ENCODE results near the gene ZNF749. TPM values are rescaled to one million over a fixed set of nuclear protein-coding genes. Genes with fewer than 3 reads are reported as not detected.

ZNF749 gene
- total and polyA plus RNA-seq, 8 donors, result 10.3 to 15.1 (median 12.7) TPM

GRCh38 chr19:57395710-57396109, 39.4 kb upstream of the ZNF749 start:
- intact Hi-C loops (cut with DNase I), result no loop called here
- Histone ChIP-seq H3K27ac (no peak overlapping the region), H3K36me3 (peaks cover 0 to 70% of the 10 kb centered on the region in 2 donors), H3K4me1 (peaks cover 5 to 6% of the 10 kb centered on the region in 2 donors), H3K27me3 (no peaks in the 10 kb centered on the region), H3K4me3 (no peak overlapping the region), H3K9me3 (peaks cover 0 to 47% of the 10 kb centered on the region in 2 donors)
- no peak for TF ChIP-seq CTCF (IDR thresholded peaks at IDR 0.05)
- ATAC-seq, result no peak
- no peak for DNase-seq

GRCh38 chr19:57398868-57399267, 36.3 kb upstream of the ZNF749 start:
- DNase-seq (no peak), ATAC-seq (no peak)
- no peak overlapping the region for H3K4me3 ChIP-seq
- H3K27me3 ChIP-seq, result no peaks in the 10 kb centered on the region
- H3K36me3 ChIP-seq, result peaks cover 0 to 71% of the 10 kb centered on the region in 2 donors
- peaks cover 0 to 61% of the 10 kb centered on the region in 2 donors for H3K9me3 ChIP-seq
- no peaks in the 10 kb centered on the region for H3K4me1 ChIP-seq
- H3K27ac ChIP-seq, result no peak overlapping the region
- intact Hi-C loops (cut with DNase I), result no loop called here
- TF ChIP-seq CTCF (IDR thresholded peaks at IDR 0.05), result no peak

- no peaks in the 10 kb centered on the region for H3K27me3 ChIP-seq
- ATAC-seq (no peak), DNase-seq (no peak)
- TF ChIP-seq CTCF (IDR thresholded peaks at IDR 0.05), result no peak
- no peak overlapping the region for H3K4me3 ChIP-seq
- no peak overlapping the region for H3K27ac ChIP-seq
- H3K9me3 ChIP-seq, result peaks cover 0 to 32% of the 10 kb centered on the region in 2 donors
- peaks cover 0 to 20% of the 10 kb centered on the region in 2 donors for H3K36me3 ChIP-seq
- H3K4me1 ChIP-seq, result no peaks in the 10 kb centered on the region
- intact Hi-C loops (cut with DNase I), result no loop called here
These were observed 31.2 kb upstream of the ZNF749 start for GRCh38 chr19:57403737-57404563.

- H3K9me3 ChIP-seq, result peaks cover 0 to 12% of the 10 kb centered on the region in 2 donors
- peak; percentile 89 for ATAC-seq
- no peaks in the 10 kb centered on the region for H3K36me3 ChIP-seq
- H3K4me3 ChIP-seq, result no peak overlapping the region
- intact Hi-C loops (cut with DNase I), result no loop called here
- H3K27ac ChIP-seq, result no peak overlapping the region
- peaks cover under 1 to 11% of the 10 kb centered on the region in 2 donors for H3K4me1 ChIP-seq
- DNase-seq, result peak; percentile 29 to 83 (median 73)
- no peaks in the 10 kb centered on the region for H3K27me3 ChIP-seq
- TF ChIP-seq CTCF (IDR thresholded peaks at IDR 0.05), result peak; percentile 59 to 69
These were observed 28.5 kb upstream of the ZNF749 start for GRCh38 chr19:57406516-57407123.

All from left lung (tissue), 10 donors.